ENCODE data around the gene S100A7A.
"Not testable (repeated sequence)": the region's sequence is repeated elsewhere in the genome, so short reads cannot be mapped to it uniquely, and the experiment has no call there.

S100A7A gene

DNA sequence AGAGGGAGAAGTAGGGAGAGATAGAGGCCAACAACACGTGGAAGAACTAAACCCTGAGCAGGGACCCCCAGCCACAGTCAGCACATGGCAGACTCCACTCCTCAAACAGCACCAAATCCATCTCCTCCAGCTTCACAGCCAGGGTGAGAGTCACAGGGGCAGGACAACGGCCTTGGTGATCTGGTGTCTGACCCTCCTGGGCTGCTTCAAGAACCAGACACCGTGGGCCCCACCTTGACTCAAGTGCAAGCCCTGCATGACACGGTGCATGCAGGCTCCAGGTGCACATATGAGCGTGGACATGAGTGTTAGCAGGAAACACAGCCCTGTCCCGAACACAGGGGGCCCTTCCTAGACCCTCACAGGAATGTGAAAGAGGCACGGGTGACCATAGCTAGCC, 22.3 kb downstream of the S100A7A start:
- DNase-seq (ENCODE audit: low read depth in 2 of 2): no peak
- H3K4me3 ChIP-seq (replicated peaks in 1 of 2; ENCODE audit: low read depth in 2 of 2, low read length in 2 of 2): no peak overlapping the region
- no peak for TF ChIP-seq CTCF (IDR thresholded peaks at IDR 0.05; ENCODE audit: low read depth, low read length)

DNA sequence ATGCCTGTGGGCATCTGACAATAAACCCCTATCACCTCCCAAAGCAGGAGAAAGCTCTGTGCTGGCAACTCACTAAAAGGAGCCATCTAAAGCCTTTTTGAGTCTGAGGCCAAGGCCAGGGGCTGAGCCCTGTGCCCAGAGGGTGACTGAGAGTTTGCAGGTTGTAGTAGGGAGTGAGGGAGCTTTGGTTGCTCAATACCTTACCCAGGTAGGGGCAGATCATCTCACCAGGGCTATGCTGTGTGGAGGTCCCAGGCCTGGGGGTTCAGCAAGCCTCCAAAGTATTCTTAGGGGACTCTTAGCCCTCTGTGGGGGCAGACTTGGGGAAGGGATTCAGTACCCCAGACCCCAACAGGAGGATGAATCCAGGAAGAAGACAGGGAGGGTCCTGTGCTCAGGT, 23.0 kb downstream of the S100A7A start:
- DNase-seq (ENCODE audit: low read depth in 2 of 2): no peak
- TF ChIP-seq CTCF (IDR thresholded peaks at IDR 0.05; ENCODE audit: low read depth, low read length): no peak
- H3K4me3 ChIP-seq (replicated peaks in 1 of 2; ENCODE audit: low read depth in 2 of 2, low read length in 2 of 2): no peak overlapping the region

GRCh38 chr1:153441238-153441755, 25.0 kb downstream of the S100A7A start:
- no peak overlapping the region for H3K4me3 ChIP-seq (replicated peaks in 1 of 2; ENCODE audit: low read depth in 2 of 2, low read length in 2 of 2)
- DNase-seq (ENCODE audit: low read depth in 2 of 2): no peak
- TF ChIP-seq CTCF (IDR thresholded peaks at IDR 0.05; ENCODE audit: low read depth, low read length): no peak

- no peak overlapping the region for H3K4me3 ChIP-seq (replicated peaks in 1 of 2; ENCODE audit: low read depth in 2 of 2, low read length in 2 of 2)
- DNase-seq (ENCODE audit: low read depth in 2 of 2): no peak
- no peak for TF ChIP-seq CTCF (IDR thresholded peaks at IDR 0.05; ENCODE audit: low read depth, low read length)
These were observed 27.2 kb downstream of the S100A7A start for GRCh38 chr1:153443486-153443885.

DNA sequence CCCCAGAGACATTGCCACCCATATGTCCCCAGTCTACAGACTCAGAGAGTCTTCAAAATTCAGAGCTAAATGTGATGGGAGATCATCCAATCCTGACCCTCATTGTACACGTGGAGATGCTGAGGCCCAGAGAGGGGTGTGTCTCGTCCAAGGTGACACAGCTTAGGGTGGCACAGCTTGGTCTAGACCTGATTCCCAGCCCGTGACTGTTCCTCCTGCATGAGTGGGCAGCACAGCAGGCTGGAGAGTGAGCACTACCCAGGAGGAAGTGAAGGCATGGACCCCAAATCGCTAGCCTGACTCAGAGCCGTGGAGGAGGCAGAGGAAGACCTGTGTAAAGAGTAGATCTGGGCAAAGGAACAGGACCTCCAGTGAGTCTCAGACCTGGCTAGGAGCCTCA, 27.8 kb downstream of the S100A7A start:
- no peak overlapping the region for H3K4me3 ChIP-seq (replicated peaks in 1 of 2; ENCODE audit: low read depth in 2 of 2, low read length in 2 of 2)
- TF ChIP-seq CTCF (IDR thresholded peaks at IDR 0.05; ENCODE audit: low read depth, low read length): no peak
- DNase-seq (ENCODE audit: low read depth in 2 of 2): no peak

- peak; percentile 3 to 62 for DNase-seq (ENCODE audit: low read depth in 2 of 2)
- no peak overlapping the region for H3K4me3 ChIP-seq (replicated peaks in 1 of 2; ENCODE audit: low read depth in 2 of 2, low read length in 2 of 2)
- no peak for TF ChIP-seq CTCF (IDR thresholded peaks at IDR 0.05; ENCODE audit: low read depth, low read length)
These were observed 31.3 kb downstream of the S100A7A start for GRCh38 chr1:153447498-153448170.

DNA sequence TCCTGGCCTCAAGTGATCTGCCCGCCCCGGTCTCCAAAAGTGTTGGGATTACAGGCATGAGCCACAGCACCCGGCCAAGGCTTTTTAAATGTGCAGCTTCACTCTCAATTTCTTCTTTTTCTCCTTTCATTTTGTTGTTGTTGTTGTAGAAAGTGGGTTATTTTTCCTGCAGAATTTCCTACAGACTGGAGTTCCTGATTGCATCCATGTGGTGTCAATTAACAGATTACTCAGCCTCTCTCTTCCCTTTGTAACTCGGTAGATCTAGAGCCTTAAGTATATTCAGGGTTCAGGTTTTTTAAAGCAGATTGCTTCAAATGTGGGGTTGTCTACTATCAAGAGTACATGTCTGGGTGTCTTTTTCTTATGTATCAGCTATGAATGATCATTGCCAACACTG, 32.5 kb downstream of the S100A7A start:
- not testable (repeated sequence) for DNase-seq (ENCODE audit: low read depth in 2 of 2); H3K4me3 ChIP-seq (replicated peaks in 1 of 2; ENCODE audit: low read depth in 2 of 2, low read length in 2 of 2)
